Measurements from ENCODE around the gene SPRED2.

The SPRED2 gene

DNA sequence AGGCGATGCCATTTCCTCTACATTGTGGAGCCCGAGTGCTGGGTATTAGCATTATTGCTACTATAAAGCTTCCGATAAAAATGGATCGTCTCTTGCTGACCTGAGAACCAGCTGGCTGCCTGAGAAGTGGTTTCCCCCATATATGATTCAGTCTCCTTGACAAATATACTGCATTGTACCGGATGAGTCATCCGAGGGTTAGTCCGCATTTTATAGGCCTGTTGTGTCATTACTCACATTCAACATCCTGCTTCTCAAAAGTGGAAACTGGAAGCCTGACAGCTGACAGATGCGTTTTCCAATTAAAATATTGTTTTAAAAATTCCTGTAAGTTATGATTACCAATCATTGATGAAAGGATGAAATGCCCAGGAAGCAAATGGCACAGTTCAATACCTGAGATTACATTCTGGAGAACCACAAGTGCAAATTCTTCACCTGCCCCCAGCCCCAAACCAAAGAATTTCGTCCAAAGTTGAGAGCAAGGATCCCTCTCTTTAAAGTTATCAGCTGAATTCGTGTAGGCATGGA, 65.7 kb downstream of the SPRED2 start:
- peak in 2 of 3 donors; percentile 9 to 31 for DNase-seq (ENCODE audit: low read depth in 3 of 3)

DNA sequence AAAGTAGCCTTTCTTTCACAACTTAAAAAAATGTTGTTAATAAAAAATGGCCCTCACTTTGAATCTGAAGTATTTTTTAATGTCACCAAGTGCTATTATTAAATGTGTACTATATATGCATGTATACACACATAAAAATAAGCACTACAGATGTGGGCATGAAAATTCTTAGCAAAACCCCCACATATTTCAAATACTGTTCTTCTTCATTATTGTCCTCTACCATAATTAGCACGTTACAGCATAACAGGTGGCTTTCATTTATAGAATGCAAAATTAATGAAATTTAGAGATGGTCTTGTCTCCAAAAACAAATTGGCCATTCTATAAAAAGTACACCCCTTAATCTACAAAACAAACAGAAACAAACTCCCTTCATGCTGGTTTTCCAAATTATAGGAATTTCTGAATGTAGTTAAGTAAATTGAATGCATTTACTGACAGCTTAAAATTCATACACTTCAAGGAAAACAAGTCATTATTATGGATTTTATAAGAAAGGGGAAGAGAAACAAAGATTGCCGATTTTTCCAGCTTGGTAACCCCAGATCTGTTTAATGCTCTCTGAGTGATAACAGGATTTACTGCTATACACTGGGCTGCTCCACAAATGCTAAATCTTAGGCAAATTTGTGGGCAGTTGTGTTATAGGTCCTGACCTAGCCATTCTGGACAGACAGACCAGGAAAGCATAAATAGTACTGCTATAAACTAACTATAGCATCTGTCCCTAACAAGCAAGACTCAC, 67.2 kb downstream of the SPRED2 start:
- no peak for DNase-seq (ENCODE audit: low read depth in 3 of 3)

DNA sequence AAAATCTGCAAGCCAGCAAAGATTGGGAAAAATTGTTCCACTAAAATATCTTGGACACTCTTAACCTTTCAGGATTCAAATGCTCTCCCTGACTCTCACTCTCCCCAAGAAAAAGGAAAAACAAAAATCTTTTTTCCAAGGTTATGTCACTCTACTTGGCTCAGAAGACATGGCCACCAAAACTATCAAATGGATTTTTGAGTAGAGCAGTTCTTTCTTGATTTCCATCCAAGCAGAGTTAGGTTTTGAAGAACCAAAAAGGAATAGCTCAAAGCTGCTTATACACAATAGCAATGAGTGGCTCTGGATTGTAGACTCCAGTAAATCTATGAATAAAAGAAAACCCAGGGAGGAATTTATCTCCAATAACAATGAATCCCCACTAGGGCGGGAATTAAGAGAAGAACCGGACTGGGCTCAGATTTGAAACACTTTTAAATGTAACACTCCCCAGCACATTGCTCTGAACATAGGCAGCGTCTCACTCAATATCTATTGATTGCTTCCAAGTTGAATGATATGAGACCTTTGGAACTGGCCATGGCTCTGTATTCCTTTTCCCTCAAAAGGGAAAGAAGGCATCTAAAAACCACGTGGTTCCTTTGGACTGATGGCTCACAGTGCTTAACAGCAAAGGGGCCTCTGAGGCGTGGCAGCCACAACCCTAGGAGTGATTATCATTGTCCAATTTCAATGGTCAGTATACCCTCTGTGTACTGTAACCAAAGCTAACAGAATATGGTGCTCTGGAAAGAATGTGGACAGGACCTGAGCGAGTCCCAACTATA, 68.3 kb downstream of the SPRED2 start:
- DNase-seq (ENCODE audit: low read depth in 3 of 3): no peak

DNA sequence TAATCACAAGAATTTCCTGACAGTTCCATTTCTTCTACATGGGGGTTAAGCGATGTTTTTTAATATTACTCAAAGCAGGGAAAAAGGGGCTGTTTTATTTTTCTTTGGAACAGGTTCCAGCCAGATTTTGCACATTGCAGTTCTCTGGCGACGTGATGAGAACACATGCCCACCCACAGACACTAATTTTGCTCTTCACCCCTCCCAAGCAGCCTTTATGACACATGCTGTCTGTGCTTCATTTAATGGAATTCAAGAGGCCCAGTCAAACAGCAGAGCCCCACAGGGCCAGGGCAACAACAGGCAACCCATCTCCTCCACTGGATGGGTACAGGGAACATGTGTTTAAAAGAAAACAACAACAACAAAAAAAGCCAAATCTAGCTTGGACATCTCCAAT, 70.8 kb downstream of the SPRED2 start:
- no peak for DNase-seq (ENCODE audit: low read depth in 3 of 3)

DNA sequence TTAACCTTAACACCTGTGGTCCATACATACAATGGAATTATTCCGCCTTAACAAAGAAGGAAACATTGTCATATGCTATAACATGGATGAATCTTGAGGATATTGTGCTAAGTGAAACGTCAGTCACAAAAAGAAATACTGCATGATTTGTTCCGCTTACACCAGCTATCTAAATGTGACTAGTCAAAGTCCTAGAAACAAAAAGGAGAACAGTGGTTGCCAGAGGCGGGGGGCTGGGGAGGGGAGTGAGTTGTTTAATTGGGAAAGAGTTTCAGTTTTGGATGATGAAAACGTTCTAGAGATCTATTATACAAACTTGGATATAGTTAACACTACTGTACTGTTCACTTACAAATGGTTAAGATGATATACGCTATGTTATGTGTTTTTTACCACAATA, 72.0 kb downstream of the SPRED2 start:
- no peak for DNase-seq (ENCODE audit: low read depth in 3 of 3)

DNA sequence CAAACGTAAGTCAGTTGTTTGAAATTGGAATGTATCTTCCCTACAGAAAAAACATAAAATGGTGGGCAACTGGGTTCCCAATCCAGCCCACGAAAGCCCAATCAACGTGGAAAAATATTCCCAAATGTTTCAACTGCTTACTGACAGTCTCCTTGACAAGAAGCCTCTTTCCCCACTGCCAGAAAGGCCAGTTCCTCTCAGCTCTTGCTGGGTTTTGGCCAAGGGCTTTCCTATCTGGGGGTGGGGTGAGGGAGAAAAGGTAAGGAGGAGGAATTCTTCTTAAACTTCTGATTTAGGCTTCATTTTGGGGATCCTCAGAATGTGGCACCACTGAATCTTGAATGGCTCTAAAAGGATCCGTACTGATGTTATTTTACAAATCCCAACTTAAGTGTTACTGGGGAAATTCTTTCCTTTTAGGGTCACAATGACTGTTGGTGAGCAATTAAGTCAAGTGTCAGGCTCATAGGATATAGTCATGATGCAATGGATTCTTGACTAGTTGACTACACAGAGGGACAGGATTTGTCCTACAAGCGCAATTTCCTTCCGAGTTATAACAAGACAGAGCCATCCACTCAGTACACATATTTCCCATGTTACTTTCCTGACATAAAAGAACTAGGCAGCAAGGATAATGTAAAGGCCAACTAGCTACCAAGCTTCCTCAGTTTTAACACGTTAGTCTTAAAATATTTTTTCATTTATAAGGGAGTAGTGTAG, 73.6 kb downstream of the SPRED2 start:
- DNase-seq (ENCODE audit: low read depth in 3 of 3): no peak

DNA sequence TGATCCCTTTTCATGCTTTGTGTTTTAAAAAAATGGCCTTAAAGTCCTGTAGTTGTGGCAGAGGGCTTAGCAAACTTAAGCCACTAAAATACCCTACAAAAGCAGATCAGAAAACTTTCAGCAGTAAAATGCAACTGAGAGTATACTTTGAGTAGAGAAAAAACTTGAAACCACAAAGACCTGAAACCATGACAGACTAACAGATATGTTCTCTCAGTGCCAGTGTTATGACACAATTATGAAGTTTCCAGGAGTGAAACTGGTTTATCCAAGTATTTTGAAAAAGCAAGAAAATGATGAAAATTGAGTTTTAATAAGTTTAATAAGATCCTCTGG, 74.5 kb downstream of the SPRED2 start:
- no peak for DNase-seq (ENCODE audit: low read depth in 3 of 3)

DNA sequence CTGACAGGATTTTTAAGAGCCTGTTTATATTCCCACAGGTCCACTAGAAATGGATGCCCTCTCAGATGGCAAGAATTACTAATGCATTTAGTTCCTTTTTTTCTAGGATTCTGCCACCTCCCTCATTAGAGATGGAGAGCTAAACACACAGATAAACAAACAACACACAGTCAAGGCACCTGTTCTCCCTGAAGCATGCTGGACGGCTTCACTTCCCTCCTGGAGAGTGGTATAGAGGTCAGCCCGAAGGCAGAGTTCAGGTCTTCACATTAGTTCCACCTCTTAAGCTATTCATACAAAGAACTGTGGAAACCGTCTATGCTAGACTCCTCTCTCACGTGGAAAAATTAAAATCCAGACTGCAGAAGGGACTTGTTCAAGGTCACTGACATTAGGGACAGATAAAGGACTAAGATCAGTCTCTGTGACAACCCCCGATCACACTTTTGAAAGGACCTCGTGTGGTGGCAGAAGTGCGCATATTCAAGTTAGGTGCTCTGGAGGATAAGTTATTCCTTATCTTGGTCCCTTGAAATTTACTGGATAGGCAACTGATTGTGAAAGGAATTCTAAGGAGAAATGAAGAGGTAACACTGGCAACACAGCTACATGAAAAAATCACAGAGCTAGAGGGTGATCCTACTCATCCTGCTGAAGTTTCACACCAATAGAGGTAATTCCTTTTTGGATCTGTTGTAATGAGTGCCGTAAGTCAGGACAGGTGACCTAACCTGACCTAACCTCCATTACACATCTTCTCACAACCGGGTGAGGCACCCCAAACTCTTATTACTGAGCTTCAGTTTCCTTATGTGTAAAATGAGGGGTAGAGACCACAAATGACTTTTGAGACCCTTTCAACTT, 75.1 kb downstream of the SPRED2 start:
- no peak for DNase-seq (ENCODE audit: low read depth in 3 of 3)

DNA sequence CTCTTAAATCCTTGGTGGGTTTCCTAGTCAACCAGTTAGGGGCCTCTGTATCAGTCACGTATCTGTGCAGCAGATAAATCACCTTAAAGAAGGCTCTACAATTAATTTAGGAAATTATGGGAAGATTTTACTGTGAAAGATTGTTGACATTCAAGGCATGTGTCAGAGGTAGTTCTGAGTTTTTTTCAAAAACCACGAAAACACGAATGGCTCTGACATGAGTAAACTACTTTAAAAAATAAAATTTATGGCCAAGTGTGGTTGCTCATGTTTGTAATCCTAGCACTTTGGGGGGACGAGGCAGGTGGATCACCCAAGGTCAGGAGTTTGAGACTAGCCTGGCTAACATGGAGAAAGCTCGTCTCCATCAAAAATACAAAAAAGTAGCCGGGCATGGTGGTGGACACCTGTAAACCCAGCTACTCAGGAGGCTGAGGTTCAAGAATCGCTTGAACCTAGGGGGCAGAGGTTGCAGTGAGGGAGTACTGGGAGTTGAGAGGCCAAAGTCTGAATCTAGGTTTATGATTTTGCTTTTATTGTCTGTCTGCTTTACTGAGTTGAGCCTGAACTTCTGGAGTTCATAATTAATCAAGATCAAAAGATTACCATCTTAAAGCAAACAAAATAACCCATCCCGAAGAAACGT, 77.1 kb downstream of the SPRED2 start:
- no peak for DNase-seq (ENCODE audit: low read depth in 3 of 3)

DNA sequence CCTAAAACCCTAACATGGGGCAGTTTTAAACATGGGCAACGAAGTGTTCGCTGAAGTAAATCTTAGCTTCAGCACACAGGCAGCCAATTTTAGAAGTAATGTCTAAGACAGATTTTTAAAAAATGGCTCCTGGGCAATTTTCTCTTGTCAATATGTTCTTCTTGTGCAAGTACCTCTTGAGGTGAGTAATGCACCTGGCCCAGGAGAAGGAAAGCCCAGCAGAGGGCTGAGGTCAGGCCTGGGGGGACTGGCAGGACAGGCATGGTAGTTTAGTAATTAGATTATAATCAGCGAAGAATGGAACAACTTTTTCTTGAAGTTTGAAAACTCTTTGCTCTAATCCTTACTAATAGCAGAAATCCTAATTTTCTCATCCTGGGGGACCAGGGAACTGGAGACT, 77.6 kb downstream of the SPRED2 start:
- DNase-seq (ENCODE audit: low read depth in 3 of 3): no peak

DNA sequence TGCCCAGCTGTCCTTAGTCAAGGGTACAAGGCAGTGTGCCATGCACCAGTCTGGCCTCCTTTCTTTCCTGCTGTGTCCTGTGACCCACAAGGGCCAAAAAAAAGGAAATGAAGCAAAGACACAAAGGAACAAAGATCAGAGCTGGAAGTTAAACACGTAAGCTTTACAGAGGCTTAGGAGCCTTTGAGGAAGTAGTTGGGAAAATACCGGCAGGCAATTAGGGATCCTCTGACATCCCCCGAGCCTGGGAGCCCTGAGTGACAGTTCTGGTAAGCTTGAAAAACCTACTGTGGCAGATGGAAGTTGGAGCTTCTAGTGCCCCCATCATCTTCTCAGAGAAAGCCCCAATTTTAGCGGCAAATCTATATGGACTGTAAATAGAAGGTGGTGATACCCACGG, 78.5 kb downstream of the SPRED2 start:
- DNase-seq (ENCODE audit: low read depth in 3 of 3): no peak

DNA sequence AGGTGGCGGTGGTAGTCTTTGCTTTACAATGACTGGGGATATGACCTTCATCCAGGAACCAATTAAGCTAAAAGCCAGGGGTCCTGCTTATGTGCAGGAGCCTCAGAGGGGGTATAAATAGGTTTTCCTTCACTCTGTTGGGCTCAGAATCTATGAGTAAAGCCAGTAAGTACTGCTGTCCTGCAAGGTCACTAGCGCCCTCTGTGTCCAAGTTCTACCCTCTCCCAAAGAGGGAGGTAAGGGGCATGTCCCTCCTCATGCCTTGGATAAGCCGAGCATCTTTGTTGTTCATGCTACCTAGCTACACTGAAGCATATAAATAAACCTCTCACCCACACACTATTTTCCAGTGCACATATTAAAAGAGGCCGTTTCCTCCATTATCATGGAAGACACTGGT, 79.4 kb downstream of the SPRED2 start:
- no peak for DNase-seq (ENCODE audit: low read depth in 3 of 3)

DNA sequence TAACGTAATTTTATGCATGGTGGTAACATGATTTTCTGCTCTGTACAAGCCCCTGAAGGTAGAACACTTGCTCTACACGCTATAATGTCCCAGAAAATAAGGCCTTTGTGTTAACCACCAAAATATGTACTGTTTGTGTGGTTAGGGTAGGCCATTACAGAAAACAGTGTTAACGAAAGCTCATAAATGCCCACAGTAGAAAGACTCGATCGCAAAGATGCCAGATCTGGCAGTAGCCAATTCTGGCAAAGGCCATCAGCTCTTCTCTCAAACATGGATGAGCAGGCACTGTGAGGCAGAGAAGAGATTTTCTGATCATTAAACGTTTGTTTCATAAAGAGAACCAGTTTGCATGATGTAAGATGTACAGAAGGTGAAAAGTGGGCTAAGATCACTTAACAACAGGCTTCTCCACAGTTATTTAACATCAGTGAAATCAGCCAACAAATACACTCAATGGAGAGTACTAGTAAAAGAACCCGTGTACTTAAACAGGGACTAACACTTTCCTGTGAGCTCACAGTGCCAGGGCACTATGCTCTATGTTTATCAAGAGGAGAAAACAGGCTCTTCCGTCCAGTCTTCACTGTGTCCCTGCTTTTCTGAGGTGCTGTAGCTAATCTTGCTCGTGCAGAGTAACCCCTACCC, 80.3 kb downstream of the SPRED2 start:
- DNase-seq (ENCODE audit: low read depth in 3 of 3): no peak

DNA sequence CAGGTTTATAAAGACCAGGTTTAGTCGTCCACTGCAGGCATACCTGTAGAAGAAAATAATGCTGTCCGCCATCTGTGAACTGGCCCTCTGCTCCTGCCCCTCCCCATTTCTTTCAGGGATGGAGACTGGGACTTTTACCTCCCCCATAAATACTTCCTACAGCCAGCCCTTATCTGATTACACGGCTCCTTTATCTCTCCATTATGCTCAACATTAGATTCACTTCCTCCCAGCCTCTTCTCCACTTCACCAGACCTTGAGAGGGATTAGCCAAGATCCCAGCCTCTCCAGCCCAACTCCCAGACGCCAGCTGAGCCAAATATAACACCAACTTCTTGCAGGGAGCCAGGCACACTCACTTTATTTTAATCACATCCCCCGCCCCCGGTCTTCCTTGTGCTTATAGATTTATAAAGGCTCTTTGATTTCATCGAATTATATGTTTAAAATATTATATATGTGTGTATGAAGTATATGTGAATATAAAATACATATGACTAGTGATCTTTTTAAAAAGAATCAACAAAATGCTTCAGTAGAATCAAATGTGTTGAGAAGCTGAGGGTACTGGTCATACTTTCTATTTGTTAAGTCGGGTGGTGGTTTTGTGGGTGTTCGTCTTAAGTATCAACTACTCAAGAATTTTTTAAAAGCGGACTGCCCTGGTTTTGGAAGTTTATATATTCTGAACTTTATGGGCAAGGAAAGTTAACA, 81.0 kb downstream of the SPRED2 start:
- no peak for DNase-seq (ENCODE audit: low read depth in 3 of 3)

DNA sequence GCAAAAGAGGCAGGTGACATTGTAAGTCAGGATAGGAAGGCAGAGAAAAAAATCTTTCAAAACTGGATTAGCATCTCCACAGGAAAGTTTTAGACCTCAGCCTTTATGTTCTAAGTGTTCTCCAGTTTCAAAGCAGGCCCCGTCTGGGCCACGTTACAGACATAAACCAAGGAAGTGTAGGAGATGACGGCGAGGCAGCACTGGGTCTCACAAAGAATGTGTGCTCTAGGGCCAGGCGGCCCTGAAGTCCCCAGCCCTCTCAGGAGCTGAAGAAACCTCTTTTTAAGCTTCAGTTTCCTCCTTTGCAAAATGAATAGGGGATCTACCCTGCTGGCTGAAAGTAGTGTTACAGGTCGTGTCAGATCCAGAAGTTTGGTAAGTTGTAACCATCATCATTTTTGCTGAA, 81.7 kb downstream of the SPRED2 start:
- no peak for DNase-seq (ENCODE audit: low read depth in 3 of 3)

DNA sequence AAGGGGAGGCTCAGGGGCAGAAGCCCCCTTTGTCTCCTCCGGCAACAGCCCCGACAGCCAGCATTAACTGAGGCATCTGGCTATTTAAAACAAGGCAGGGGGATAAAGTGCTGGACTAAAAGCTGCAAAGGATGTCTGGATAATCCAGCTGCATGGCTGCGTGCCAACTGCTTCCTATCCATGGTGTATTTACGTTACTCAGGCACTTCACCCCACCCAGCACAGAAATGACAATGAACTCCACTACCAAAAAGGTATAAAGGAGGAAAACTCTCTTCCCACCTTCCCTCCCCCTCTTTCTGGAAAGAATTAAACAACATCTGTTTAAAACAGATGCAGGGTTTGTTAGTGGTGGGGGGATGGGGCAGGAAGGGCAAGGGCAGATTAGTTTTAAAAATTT, 82.5 kb downstream of the SPRED2 start:
- no peak for DNase-seq (ENCODE audit: low read depth in 3 of 3)

DNA sequence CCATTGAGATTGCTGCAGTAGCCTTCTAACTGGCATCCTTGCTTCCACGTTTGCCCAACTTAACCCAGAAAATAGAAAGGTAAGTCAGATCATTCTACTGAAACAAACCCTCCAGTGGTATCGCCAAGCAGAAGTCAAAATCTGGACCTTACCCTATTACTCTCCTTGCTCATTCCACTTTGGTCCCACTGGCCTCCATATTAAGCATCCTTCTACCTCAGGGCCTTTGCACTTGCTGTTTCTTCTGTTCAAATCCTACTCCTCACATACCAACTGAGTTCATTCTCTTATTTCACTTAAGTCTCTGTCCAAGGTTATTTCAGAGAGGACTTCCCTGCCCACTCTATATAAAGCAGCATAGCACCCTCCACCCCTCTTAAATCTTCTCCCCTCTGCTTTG, 84.5 kb downstream of the SPRED2 start:
- no peak for DNase-seq (ENCODE audit: low read depth in 3 of 3)

DNA sequence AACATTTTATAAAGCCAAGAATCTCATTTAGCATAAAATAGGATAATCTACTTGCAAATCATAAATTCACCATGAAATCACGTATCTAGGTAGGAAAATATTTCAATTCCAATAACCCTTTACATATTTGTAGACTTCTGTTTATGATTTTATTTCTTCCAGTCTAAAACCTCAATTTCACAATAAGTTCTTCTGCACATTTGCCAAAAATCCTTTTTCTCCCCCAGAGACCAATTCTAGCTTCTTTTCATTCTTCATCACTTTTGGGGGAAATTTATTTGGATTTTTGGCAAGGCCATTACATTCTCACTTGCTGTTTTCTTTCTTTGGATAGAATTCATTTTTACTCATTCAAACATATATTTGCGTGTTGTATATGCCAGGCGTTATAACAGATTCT, 86.8 kb downstream of the SPRED2 start:
- no peak for DNase-seq (ENCODE audit: low read depth in 3 of 3)

DNA sequence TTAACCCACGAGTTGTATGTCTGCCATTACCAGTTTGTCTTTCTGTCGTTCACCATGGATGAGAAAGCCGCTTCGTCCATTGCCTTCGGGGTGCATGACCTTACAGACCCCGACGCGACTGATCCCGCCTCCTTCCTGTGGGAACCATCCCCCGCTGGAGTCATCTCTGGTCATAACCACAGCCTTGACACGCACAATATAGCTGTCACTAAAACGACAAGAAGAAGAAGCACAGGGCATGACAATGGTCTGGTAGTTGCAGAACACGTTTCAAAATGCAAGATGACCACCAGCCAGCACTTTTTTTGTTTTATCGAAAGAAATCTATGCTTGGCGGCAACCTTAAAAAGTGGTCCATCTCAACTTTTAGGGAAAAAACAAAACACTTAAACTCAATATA, 87.7 kb downstream of the SPRED2 start:
- no peak for DNase-seq (ENCODE audit: low read depth in 3 of 3)

DNA sequence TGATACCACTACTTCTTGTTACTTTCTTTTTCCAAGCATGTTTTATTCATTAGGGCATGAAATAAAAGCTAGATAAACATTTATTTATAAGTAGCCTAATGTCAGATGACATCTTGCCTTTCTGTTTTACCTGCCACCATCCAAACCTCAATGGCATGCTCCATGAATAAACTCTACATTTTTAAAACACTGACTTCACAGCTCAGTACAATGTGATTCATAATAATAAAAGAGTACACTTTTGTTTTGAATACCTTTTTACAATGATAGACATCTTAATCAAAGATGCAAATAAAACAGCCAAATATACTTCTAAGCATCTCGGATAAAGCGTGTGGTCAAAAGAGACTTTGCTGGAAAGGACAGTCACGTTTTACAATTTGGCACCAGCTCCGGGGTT, 88.2 kb downstream of the SPRED2 start:
- DNase-seq (ENCODE audit: low read depth in 3 of 3): no peak

All from stimulated activated CD4-positive, alpha-beta T cell treated with anti-CD3 and anti-CD28 coated beads, TNF-alpha, amount 100 ng/mL, for 48 hours (primary cell).